HG02973 (cell line): ENCODE measurements around the gene DHRS7B.

Experiments used
- ATAC-seq: cut with Tn5 transposase; IDR thresholded peaks from one replicate; pipeline ENCODE4 v1.9.1; 2021; ENCODE audit warnings: moderate library complexity; ENCODE audit not compliant: unreplicated experiment

DHRS7B gene

GRCh38 chr17:21233581-21234347 lies 107.0 kb downstream of the DHRS7B start:
- no peak for ATAC-seq

DNA sequence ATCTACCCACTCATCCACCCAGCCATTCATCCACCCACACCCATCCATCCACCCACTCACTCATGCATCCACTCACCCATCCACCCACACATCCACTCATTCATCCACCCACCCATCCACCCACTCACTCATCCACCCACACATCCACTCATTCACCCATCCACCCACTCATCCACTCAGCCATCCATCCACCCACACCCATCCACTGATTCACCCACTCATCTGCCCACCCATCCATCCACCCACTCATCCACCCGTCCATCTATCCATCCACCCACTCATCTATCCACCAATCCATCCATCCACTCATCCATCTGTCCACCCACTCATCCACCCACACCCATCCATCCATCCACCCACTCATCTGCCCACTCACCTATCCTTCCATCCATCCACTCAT lies 109.2 kb downstream of the DHRS7B start:
- no peak for ATAC-seq

DNA sequence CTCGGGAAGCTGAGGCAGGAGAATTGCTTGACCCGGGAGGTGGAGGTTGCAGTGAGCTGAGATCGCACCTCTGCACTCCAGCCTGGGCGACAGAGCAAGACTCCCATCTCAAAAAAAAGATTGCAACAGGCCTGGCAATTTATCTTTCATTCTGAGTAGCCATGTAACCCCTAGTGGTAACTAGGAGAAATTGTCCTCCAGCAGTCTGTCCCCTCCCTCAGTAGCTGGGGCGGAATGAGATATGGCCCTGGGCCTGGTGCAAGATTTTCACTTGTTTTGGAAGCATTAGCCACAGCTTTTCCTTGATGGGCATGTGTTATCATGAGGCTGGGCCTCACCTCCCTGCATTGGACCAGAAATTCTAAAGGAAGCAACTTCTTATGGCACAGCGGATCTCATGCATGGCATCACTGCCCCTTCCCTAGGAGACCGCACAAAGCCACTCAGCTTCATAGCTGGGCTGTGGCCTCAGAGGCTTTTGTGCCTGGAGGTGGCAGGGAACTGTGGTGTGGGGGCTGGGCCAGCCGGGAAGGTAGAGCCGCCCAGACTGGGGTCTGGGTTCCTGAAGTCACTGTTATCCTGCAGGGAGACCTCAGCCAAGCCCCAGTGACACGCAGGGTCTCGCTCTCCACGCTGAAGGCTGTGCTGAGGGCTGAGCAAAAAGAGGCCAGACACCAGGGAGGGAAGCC lies 113.1 kb downstream of the DHRS7B start:
- ATAC-seq: no peak

DNA sequence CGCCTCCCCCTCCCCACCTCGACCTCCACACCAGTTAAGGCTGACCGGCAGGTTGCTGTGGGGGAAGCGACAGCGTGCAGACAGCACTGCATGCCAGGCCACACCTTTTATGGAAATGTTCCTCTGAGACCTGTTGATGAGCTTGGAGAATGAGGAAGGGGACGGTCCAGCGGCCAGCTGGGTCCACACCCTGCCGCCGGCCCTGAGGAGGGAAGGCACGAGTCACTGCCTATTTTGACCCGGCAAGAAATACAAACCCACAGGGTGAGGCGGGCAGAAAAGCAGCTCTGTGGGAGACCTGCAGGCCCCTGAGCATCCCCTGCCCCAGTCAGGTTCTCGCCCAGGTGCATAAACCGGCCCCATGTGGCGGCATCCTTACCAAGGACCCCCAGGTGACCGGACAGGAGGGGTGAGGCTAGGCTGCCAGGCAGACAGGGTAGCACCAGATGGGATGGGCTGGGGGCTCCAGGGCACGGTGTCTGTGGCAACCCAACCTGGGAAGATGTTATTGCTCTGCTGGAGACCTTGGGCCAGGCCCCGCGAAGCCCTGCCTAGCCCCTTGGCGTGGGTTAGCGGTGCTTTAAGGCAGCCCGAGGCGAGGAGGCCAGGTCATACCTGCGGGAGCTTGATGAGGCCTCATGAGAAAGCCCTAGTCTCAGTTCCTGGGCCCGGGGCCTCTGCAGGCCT lies 113.7 kb downstream of the DHRS7B start:
- ATAC-seq: no peak
